Large intestine (tissue), 3 donors: Measurements from ENCODE around the gene UTP3. TPM values are rescaled to one million over a fixed set of nuclear protein-coding genes. Genes with fewer than 3 reads are reported as not detected.
"Not testable (repeated sequence)": the region's sequence is repeated elsewhere in the genome, so short reads cannot be mapped to it uniquely, and the experiment has no call there.

Experiments used
- DNase-seq, 2 donors: peaks; one replicate each; pipeline versions ENCODE4 v3.0.0 to v3.0.0-alpha.2; 2013
- H3K27ac ChIP-seq: one replicate; pipeline ENCODE4 v1.5.1; 2013; ENCODE audit warnings: low read length
- H3K27me3 ChIP-seq: 2 replicates; pipeline ENCODE4 v1.6.1; 2013; ENCODE audit warnings: low read length; ENCODE audit not compliant: control insufficient read depth, insufficient read depth
- H3K36me3 ChIP-seq: 2 replicates; pipeline ENCODE4 v1.6.1; 2013; ENCODE audit warnings: low read length; ENCODE audit not compliant: control insufficient read depth, insufficient read depth
- H3K4me1 ChIP-seq: one replicate; pipeline ENCODE4 v1.6.1; 2013; ENCODE audit warnings: low read length; ENCODE audit not compliant: control insufficient read depth, insufficient read depth
- H3K4me3 ChIP-seq: one replicate; pipeline ENCODE4 v1.5.1; 2013; ENCODE audit warnings: low read length
- H3K9me3 ChIP-seq: one replicate; pipeline ENCODE4 v1.6.1; 2013; ENCODE audit warnings: mild to moderate bottlenecking, low read depth, low read length, moderate library complexity; ENCODE audit not compliant: control insufficient read depth
- WGBS: methylation state at CpG from one replicate; pipeline ENCODE4 v1.1.5; 2013; ENCODE audit warnings: low lambda C conversion rate; ENCODE audit not compliant: insufficient coverage; 5-methylcytosine and 5-hydroxymethylcytosine counted together
- polyA plus RNA-seq: library from polyadenylated mRNA; unstranded; fragments of 120-200 nt; gene quantifications from one replicate; pipeline ENCODE4 v1.2.1, GENCODE V29; 2013

UTP3 gene
- polyA plus RNA-seq, 1 donor = 34.4 TPM

DNA sequence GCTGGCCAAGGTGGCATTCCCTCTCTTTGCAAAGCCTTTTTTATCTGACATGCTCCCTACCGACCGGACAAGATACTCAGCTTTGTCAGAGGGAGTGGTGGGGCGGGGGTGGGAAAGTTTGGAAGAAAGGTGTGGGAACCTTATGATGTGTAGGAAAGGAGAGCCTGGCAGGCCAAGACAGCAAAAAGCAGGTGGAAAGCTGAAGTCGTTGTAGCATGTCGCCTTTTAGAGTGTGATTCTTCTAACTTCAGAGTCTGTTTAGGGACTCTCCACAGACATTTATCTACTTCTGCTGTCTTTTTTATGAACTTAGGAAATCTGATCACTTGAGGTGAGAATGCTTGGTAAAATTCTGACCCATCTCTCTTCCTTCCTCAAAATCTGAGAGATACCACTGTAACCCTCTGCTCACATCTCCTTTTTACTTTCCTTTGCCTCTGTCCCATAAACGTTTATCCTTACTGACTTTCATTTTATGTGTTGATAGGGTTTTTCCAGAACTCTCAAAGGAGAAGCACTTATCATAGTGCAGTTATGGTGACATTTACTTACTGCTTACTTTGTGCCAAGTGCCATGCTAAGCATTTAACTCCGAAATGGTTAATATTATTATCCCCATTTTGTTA lies 25.2 kb downstream of the UTP3 start:
- Histone ChIP-seq H3K9me3 (no peaks in the 10 kb centered on the region), H3K27ac (no peak overlapping the region), H3K4me1 (peaks cover 3% of the 10 kb centered on the region), H3K36me3 (no peaks in the 10 kb centered on the region), H3K27me3 (no peaks in the 10 kb centered on the region), H3K4me3 (no peak overlapping the region)
- WGBS = 67% methylated on average over 2 of the region's 7 CpGs
- DNase-seq = no peak

DNA sequence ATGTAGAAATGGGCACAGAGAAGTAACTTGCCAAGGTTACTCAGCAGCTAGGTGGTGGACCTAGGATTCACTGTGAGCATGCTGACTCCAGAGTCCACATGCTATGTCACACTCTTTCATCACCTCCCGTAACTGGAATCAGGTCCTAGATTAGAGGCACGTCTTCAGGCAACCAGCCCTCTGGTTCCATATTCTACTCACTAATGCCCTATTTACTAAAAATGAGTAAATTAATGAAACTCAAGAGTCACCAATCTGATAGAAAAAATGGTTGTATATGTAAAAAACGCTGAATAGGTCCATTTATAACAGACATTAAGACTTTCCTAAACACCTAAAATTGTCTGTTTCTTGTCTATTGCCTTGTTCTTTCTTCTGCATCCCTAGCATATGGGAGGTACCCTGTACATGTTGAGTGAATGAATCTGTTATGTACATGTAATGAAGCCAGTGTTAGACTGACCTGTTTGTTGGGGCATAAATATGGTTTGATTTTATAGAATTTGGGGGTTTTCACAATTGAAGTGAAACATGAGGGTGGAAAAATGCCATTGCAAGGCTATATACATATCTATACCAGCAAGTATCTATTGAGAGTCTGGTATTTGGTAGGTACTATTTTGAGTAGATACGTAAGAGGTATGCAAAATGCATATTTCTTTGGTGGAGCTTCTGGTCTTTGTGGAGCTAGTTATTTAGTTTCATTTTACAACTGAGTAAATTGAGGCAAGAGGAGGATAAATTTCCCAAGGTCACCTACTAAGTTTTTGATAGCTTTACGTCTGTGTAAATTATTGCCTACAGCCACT lies 26.0 kb downstream of the UTP3 start:
- DNase-seq = peak; percentile 66 to 84
- H3K27me3 ChIP-seq = no peaks in the 10 kb centered on the region
- no peak overlapping the region for H3K27ac ChIP-seq

DNA sequence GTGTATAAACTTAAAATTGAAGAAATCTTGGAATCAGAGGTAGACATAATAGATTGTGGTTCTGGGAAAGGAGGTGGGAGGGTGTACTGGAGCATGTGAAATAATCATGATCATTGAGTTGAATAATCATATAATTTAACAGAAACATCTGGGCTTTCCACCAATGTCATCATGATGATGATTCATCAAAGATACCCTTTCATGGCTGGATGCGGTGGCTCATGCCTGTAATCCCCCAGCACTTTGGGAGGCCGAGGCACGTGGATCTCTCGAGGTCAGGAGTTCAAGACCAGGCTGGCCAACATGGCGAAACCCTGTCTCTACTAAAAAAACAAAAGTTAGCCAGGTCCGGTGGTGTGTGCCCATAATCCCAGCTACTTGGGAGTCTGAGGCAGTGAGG lies 26.8 kb downstream of the UTP3 start:
- no peak overlapping the region for H3K4me3 ChIP-seq
- DNase-seq = no peak
- H3K9me3 ChIP-seq = no peaks in the 10 kb centered on the region
- no peak overlapping the region for H3K27ac ChIP-seq
- WGBS = no CpG with 5 or more reads among the region's 6 CpGs
- H3K4me1 ChIP-seq = peaks cover 3% of the 10 kb centered on the region
- no peaks in the 10 kb centered on the region for H3K36me3 ChIP-seq
- H3K27me3 ChIP-seq = no peaks in the 10 kb centered on the region

More for the DNA sequence above, 26.0 kb downstream of the UTP3 start:
- H3K36me3 ChIP-seq = no peaks in the 10 kb centered on the region
- no peak overlapping the region for H3K4me3 ChIP-seq
- no peaks in the 10 kb centered on the region for H3K9me3 ChIP-seq
- peaks cover 3% of the 10 kb centered on the region for H3K4me1 ChIP-seq
- WGBS = 77% methylated on average over 3 of the region's 5 CpGs

DNA sequence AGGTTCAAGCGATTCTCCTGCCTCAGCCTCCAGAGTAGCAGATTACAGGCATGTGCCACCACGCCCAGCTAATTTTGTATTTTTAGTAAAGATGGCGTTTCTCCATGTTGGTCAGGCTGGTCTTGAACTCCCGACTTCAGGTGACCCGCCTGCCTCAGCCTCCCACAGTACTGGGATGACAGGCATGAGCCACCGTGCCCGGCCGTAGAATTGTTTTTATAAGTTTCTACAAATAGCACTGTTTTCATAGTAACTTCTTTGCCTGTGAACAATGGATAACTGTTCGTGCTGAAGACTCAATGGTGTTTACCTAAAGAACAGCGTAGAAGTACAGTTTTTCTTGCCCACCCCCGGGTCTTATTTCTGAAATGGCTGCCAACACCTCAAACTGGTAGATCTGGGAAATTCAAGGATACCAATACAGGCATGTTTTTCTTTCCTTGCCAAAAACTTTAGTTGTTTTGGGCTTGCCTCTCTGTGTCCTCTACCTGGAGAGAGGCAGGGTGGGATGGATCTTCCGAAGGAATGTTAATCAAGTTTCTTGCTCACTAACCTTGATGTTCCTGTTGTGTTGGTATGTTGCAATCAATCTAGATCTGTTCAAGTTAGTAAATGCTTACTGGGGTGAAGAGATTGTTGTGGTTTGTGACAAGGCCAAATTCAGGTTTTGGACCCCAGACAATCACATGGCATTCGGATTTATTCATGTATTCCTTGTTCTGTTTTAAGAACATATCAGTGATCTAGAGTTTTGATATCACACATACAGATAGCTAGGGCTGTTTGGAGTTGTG lies 30.7 kb downstream of the UTP3 start:
- Histone ChIP-seq H3K27ac (no peak overlapping the region), H3K27me3 (no peaks in the 10 kb centered on the region), H3K4me1 (no peaks in the 10 kb centered on the region), H3K4me3 (no peak overlapping the region), H3K36me3 (no peaks in the 10 kb centered on the region), H3K9me3 (no peaks in the 10 kb centered on the region)
- 100% methylated on average over 1 of the region's 13 CpGs for whole genome bisulfite sequencing
- DNase-seq = no peak

DNA sequence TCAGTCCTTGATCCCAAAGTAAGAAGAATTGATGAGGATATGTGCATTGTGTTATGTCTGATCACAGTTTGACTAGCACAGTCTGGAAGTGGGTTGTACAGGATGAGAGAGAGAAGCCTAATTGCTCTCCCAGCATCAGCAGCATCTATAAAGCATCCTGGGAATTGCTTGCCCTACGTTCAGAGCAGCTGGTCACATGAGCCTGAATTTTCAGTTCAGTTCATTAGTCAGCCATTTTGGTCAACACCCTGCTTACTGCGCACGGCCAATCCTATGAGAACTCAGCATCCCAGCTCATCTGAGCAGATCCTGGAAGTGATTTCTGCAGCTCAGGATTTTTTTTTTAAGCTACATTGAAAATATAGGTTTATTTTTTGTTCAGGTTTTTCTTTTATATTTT lies 33.4 kb downstream of the UTP3 start, which contains the start of gene RUFY3:
TSS of gene RUFY3 (plus strand) at position 218 of the 400 bp plus-strand sequence. CDS start 610 bp downstream, outside the sequence.
- H3K9me3 ChIP-seq = no peaks in the 10 kb centered on the region
- peak in 1 of 2 donors; percentile 27 for DNase-seq
- H3K4me1 ChIP-seq = no peaks in the 10 kb centered on the region
- peak within 1 kb of the TSS; percentile 37 for H3K27ac ChIP-seq
- no peaks in the 10 kb centered on the region for H3K36me3 ChIP-seq
- no peaks in the 10 kb centered on the region for H3K27me3 ChIP-seq
- no CpG with 5 or more reads among the region's 3 CpGs for WGBS
- peak within 1 kb of the TSS; percentile 19 for H3K4me3 ChIP-seq

DNA sequence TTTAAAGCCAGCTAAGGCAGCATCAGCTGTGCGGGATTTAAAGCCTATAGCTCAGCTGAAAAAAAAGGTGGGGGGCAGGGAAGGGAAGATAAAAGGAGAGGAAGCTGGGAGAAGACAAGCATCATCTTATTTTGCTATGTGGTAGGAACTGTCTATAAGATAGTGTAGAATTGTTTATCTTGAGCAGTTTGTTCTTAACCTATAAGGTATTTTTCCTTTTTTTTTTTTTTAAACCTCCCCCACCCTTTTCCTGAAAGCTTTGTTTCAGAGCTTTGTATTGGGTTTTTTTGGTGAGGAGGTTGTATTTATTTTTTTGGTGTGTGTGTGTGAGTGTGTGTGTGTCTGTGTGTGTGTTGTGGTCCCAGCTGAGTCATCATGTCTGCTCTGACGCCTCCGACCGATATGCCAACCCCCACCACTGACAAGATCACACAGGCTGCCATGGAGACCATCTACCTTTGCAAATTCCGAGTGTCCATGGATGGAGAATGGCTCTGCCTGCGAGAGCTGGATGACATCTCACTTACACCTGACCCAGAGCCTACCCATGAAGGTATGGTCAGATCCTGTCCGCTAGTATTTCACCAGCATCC lies 34.0 kb downstream of the UTP3 start:
- no CpG with 5 or more reads among the region's 7 CpGs for WGBS
- H3K4me3 ChIP-seq = peak overlapping the region; percentile 19
- H3K9me3 ChIP-seq = no peaks in the 10 kb centered on the region
- no peaks in the 10 kb centered on the region for H3K27me3 ChIP-seq
- peak overlapping the region; percentile 37 for H3K27ac ChIP-seq
- no peaks in the 10 kb centered on the region for H3K4me1 ChIP-seq
- no peaks in the 10 kb centered on the region for H3K36me3 ChIP-seq
- DNase-seq = no peak

DNA sequence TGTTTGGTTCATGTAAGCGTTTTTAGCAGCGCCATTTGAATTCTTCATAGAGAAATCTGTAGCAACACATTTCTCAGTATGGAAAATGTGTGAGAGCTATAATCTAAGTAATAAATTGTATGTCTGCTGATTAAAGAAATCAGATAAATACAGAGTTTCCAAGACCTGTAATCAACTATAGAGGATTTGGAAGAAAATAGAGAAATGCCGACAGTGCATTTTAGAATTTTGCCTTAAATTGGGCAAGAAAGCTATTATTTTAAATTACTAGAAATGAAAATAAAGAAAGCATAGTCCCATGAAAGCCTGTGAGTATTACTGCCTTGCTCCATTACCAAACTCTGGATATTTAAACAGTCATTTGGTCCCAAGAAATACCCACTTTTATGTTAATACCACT lies 36.1 kb downstream of the UTP3 start:
- Histone ChIP-seq H3K4me1 (no peaks in the 10 kb centered on the region), H3K9me3 (no peaks in the 10 kb centered on the region), H3K36me3 (no peaks in the 10 kb centered on the region), H3K4me3 (no peak overlapping the region), H3K27ac (no peak overlapping the region), H3K27me3 (no peaks in the 10 kb centered on the region)
- no CpG with 5 or more reads among the region's 3 CpGs for WGBS
- no peak for DNase-seq

DNA sequence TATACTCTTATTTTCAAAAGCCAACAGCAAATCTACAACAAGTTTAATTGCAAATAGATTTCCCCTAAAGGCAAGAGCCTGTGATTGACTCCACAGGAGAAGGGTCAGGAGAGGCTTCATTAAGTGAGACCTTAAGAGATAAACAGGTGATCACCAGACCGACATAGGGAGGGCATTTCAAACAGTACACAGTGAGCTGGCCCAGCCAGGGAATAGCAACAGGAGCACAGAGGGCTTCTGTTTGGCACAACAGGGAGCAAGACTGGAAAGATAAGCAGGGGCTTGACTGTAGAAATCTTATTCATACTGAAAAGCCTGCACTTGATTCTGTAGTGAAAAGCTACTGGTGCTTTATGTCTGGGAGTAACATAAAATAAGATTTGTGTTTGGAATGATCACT lies 37.3 kb downstream of the UTP3 start:
- Histone ChIP-seq H3K9me3 (no peaks in the 10 kb centered on the region), H3K4me1 (no peaks in the 10 kb centered on the region), H3K27ac (no peak overlapping the region), H3K4me3 (no peak overlapping the region), H3K27me3 (no peaks in the 10 kb centered on the region), H3K36me3 (no peaks in the 10 kb centered on the region)
- whole genome bisulfite sequencing = no CpG with 5 or more reads among the region's 1 CpG
- DNase-seq = no peak

DNA sequence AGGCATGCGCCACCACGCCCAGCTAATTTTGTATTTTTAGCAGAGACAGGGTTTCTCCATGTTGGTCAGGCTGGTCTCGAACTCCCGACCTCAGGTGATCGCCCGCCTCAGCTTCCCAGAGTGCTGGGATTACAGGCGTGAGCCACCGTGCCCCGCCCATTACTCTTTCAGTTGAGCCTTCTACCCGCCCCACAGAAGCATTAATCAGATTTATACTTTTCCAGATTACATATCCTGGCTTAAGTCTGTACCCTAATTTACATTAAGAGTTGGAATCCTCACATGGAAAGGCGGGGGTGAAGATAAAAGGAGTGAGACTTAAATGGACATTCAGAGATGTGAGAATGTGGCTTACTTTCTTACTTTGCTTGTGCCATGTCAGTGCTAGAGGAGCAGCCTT lies 38.2 kb downstream of the UTP3 start:
- H3K4me1 ChIP-seq, H3K36me3 ChIP-seq, H3K27ac ChIP-seq, H3K9me3 ChIP-seq, H3K27me3 ChIP-seq, DNase-seq, H3K4me3 ChIP-seq: not testable (repeated sequence)
- no CpG with 5 or more reads among the region's 11 CpGs for WGBS

DNA sequence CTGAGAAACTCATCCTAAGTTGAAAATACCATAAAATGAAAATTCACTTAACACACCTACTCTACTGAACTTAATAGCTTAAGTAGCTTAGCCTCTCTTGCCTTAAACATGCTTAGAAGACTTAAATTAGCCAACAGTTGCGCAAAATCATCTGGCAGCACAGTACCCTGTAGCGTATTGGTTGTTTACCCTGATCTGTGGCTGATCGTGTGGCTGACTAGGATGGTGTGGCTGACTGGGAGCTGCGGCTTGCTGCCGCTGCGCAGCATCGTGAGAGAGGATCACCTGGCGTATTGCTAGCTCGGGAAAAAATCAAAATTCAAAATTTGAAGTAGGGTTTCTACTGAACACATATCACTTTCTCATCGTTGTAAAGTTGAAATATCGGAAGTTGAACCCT lies 39.8 kb downstream of the UTP3 start:
- no peak for DNase-seq
- no CpG with 5 or more reads among the region's 11 CpGs for WGBS
- H3K36me3 ChIP-seq = no peaks in the 10 kb centered on the region

More for the DNA sequence above, 39.8 kb downstream of the UTP3 start:
- Histone ChIP-seq H3K4me3 (no peak overlapping the region), H3K27ac (no peak overlapping the region), H3K4me1 (no peaks in the 10 kb centered on the region), H3K27me3 (no peaks in the 10 kb centered on the region), H3K9me3 (no peaks in the 10 kb centered on the region)
